Endothelial cell of umbilical vein (primary cell): ENCODE data around the gene FUT7.

Experiments used
- CTCF ChIP-seq, 2 donors: IDR thresholded peaks; 1 replicate in 1 of 2; 2 replicates in 1 of 2; pipeline ENCODE4 v1.5.1; 2011; ENCODE audit warnings: low read length in 2 of 2, mild to moderate bottlenecking in 2 of 2, moderate library complexity in 2 of 2, control low read depth in 1 of 2, inconsistent platforms in 1 of 2, low read depth in 1 of 2; ENCODE audit not compliant: insufficient read depth in 1 of 2; ENCODE audit errors: extremely low read depth in 1 of 2
- POLR2A ChIP-seq: IDR thresholded peaks from 2 replicates; pipeline ENCODE4 v1.6.1; 2012; ENCODE audit warnings: low read depth, mild to moderate bottlenecking, control low read depth, low read length
- POLR2AphosphoS5 ChIP-seq: IDR thresholded peaks from 2 replicates; pipeline ENCODE4 v1.6.1; 2012; ENCODE audit warnings: low read depth, mild to moderate bottlenecking, control low read depth, low read length, moderate library complexity; ENCODE audit not compliant: insufficient read depth

DNA sequence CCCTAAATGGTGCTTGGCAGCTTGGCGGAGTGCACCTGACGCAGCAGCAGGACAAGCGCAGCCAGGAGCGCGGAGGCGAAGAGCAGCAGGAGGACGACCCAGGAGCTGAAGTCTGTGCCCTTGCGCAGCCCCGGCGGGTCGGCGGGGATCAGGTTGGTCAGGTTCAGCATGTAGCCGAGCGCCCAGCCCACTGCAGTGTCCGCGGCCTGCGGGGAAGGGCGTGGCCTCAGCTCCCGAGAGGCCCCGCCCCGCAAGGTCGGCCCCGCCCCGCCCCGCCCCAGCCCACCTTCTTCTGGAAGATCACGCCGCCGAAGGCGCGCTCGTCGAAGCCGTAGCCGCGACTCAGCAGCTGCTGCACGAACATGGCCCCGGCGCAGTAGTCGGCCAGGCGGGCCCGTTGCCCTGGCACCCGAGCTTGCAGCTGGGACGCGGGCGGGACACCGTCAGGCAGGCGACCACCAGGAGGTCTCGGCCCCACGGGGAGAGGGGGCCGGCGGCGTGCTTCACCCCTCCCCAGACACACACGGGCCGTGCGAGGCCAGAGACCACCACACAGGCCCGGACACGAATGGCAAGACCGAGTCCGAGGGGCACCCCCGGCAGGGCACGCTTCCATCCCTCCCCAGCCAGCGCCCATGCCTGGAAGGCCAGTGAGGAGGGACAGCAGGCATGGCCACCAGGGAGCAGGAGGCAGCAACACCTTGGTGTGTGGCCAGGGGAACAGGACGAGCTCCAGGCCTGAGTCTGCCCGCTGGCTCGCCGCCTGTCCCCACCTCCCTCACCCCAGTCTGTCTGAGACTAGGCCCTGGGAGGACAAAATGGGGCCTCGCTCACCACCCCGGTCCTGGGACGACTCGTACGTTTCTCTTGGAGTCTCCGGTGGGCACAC, 17.0 kb upstream of the FUT7 start:
- no peak for TF ChIP-seq CTCF (IDR thresholded peaks at IDR 0.05; ENCODE audit: extremely low read depth in 1 of 2, insufficient read depth in 1 of 2, low read depth in 1 of 2, low read length in 2 of 2)
- no peak for TF ChIP-seq POLR2A
- TF ChIP-seq POLR2AphosphoS5 = no peak
